ENCODE measurements around the gene MYH14.

Gene MYH14

GRCh38 chr19:50300051-50300450 is 96.6 kb downstream of the MYH14 start:
- no peak for DNase-seq

DNA sequence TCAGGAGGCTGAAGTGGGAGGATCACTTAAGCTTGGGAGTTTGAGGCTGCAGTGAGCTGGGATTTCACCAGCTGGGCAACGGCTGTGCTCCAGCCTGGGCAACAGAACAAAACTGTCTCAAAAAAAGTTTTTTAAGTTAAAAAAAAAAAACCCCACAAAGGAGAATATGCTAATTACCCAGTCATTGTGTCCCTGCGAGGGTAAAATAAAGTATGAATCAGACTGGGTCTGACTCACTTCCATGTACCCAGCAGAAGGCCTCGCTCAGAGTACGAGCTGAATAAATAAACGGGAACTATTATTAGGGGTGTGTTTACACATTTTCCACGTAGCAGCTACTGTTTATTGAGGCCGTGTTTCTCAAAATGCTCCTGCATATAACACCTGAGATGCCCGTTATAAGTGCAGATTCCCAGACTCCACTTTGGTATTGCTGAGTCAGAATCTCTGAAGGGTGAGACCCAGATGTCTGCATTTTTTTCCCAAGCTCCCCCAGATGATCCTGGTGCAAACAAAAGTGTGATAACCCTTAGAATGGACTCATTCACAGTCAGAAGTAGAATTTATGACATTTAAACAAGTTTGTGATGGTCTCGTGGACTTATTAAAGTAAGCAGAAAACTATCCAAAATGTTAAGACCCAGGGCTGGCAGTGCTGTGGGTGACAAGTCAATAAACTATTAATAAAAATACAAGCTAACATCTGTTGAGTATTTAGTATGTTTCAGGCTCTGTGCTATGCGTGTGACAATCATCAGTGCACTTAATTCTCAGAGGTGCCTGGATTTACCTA is 97.6 kb downstream of the MYH14 start:
- DNase-seq = no peak

DNA sequence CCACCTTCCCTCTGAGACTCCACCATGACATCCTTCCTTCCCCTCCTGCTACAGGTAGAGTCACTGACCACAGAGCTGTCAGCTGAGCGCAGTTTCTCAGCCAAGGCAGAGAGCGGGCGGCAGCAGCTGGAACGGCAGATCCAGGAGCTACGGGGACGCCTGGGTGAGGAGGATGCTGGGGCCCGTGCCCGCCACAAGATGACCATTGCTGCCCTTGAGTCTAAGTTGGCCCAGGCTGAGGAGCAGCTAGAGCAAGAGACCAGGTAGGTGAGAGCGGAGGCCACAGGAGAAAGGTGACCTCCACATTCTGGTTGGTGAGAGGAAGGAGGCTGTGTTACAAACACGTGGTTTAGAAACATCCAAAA is 98.2 kb downstream of the MYH14 start:
- no peak for DNase-seq

DNA sequence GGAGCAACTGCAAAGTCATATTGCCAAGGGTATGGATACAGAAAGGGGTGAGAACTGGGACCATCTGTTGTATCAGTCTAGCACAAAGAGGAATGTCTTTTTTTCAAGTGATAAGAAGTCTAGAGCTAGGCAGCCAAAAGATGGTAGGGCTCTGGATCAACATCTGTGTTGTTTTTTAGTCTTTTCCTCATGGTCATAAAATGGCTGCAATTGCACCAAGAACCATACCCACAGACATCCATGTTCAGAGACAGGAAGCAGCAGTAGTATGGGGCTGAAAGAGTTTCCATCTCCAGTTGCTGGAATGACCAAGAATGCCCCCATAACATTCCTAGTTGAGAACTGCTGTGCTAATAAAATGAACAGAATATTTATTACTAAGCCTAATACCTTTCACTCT is 100.1 kb downstream of the MYH14 start:
- DNase-seq = no peak

DNA sequence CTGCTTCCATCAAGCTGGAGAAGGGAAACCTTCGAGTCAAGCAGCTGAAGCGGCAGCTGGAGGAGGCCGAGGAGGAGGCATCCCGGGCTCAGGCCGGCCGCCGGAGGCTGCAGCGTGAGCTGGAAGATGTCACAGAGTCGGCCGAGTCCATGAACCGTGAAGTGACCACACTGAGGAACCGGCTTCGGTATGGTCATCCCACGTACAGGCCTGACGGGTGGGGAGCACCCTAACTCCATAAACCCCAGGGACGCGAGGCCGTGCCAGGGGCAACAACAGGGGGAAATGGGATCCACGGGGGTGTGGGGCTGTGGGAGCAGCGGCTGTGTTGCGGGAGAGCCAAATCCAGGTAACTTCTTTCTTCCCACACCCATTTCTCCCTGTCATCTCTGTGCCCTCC is 105.6 kb downstream of the MYH14 start:
- DNase-seq = no peak

DNA sequence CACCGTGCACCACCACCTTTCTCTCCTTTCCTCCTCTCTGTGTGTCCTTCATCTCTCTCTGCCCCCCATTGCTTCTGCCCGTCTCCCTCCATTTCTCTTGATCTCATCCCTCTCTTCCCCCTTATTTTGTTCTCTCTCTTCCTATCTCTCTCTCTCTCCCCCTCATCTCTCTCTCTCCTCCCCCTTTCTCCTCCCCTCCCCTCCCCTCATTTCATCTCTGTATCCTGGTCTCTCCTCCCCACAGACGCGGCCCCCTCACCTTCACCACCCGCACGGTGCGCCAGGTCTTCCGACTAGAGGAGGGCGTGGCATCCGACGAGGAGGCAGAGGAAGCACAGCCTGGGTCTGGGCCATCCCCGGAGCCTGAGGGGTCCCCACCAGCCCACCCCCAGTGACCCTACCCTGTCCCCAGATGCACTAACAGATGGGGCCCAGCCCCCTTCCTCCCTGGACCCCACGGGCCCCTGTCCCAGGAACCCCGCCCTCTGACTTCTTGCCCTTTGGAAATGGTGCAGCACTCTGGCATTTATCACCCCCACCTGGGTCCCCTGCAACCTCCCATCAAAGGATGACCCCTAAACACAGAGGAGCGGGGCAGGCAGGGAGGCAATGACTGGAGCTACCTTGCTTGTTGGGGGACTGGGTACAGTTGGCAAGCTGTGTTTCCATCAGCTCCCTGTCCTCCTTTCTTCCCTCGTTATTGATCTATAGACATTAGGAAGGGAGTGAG is 106.1 kb downstream of the MYH14 start:
- DNase-seq = no peak

DNA sequence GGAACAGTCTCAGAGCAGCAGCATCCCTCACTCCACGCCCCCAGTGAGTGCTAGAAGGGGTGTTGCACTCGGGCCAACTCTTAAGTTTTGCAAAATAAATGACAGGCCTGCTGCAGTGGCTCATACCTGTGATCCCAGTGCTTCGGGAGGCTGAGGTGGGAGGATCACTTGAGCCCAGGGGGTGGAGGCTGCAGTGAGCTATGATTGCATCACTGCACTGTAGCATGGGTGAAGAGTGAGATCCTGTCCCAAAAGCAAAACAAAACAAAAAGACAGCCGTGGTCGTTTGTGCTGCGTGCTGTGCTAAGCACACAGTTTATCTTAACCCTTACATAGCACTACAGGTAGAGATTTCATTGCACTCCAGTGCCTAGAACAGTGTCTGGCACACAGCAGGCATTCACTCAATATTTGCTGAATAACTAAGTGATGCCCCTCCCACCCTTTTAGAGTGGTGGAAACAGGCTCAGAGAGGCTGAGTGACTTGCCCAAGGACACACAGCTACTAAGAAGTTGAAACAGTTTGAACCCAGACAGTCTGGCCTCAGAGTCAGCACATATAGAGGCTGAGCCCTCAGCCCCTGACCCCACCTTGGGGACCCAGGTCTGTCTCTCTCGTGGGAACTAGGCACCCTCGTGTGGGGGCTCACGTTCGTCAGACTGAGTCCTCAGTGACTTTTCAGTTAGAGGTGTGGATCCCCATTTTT is 107.5 kb downstream of the MYH14 start:
- no peak for DNase-seq

DNA sequence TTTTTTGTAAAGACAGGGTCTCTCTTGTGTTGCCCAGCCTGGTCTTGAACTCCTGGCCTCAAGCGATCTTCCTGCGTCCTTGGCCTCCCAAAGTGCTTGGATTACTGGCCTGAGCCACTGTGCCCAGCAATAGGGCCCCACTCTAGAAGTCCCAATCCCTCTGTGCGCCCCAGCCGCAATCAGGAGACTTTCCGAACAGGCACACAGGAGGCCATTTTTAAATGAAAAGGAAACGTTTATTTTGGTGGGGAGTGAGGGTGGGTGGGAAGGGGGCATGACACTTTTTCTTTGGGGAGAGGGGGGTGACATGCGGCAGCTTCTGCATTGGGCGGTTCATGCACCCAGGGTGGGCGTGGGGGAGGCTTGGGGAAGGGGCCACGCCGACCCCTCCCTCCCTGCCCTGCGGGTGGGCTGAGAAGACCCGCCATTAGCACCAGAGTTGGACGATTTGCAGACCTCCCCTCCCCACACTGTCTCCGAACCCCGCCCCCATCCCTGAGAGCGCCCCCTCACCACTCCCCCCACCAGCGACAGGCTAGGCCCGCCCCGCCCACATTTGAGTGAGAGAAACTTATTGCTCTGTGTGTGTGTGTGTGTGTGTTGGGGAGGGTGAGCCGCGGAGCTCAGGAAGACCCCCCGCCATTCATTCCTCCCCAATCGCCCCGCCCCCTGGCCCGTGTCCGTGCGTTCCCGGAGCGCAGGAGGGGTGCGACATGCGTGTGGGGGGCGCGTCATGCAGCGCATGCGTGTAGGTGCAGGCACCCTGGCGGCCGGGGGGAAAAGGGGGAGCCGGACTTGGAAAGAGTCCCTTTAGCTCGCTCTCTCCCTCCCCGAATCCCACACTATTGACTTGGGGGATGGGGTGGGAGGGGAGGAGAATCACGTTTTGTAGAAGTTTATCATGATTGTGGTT is 108.6 kb downstream of the MYH14 start:
- DNase-seq = no peak

DNA sequence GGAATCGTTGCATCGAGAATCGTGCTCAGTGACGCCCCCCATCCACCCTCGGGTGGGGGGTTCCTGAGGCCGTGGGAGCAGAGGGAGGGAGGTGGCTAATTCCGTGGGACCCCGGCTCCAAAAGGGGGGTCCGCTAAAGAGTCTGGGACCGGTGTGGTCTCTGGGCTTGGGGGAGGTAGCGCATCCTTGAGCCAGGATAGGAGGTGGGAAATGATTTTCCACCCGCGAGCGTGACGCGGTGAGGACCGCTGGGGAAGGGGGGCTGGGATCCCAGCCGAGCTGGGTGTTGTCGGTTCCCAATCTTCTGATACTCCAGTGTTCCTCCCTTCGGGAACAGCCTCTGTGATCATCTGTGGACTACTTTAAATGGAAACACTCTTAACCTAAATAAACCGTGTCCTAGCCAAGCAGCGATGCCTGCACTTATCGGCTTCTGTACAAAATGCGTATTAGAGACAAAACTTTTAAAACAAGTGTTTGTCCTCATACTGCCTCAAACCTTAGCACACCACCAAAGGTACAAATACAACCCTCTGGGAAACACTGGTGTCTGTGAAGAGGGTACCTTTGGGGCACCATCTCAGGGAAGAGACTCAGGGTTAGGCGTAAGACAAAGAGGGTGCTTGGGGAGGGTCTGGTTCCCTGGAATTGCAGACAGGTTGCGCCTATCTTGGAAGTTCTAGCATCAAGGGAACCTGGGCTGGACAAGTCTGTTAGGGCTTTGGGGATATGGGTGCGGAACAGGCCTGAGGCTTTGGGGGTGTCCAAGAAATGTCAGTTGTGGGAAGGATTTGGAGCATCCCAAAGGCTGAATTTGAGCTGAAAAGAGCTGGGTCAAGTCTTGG is 109.8 kb downstream of the MYH14 start:
- DNase-seq = no peak

GRCh38 chr19:50313812-50314536 is 110.6 kb downstream of the MYH14 start:
- no peak for DNase-seq

- DNase-seq = no peak
Observed at GRCh38 chr19:50314724-50315708, 111.6 kb downstream of the MYH14 start.

- no peak for DNase-seq
Observed at GRCh38 chr19:50315773-50316448, 112.5 kb downstream of the MYH14 start.

DNA sequence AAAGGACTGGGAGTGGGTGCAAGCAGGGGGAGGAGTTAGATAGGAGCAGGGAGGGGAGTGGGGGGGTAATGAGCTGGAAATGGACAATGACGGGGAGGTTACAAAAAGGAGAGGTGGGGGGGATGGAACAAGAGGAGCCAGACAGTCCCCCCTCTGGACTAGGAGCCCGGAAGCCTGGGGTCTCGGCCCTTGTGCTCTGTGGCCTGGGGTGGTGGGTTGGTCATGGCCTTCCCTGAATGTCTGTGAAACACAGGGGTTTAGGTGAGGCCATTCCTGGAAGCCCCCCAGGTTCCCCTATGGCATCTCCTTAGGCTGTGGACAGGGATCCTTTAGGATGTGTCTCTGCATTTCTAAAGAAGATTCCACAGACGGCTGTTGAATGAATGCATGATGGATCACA is 113.7 kb downstream of the MYH14 start:
- DNase-seq = no peak

- no peak for DNase-seq
Observed at GRCh38 chr19:50318438-50318837, 115.0 kb downstream of the MYH14 start.

DNA sequence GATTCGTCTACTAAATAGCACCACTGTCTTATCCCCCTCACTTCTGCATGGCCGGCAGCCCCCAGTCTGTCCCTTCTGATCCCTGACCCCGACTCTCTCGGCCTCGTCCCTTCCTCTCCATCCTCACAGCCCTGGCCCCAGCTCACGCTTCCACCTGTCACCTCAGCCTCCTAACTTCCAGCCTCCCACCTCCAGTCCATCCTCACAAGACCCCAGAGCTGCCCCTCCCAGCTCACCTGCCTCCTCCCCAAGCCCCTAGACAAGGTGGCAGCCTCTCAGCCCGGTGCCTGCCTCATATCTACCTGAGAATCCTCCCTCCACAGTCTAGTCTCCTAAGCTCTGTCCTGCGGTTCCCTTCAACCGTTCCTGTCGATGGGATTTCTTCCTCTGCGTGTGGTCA is 115.7 kb downstream of the MYH14 start:
- no peak for DNase-seq

GRCh38 chr19:50320051-50320450 is 116.6 kb downstream of the MYH14 start:
- DNase-seq = no peak

GRCh38 chr19:50320596-50320995 is 117.2 kb downstream of the MYH14 start:
- no peak for DNase-seq

- no peak for DNase-seq
Observed at GRCh38 chr19:50321831-50322230, 118.4 kb downstream of the MYH14 start.

DNA sequence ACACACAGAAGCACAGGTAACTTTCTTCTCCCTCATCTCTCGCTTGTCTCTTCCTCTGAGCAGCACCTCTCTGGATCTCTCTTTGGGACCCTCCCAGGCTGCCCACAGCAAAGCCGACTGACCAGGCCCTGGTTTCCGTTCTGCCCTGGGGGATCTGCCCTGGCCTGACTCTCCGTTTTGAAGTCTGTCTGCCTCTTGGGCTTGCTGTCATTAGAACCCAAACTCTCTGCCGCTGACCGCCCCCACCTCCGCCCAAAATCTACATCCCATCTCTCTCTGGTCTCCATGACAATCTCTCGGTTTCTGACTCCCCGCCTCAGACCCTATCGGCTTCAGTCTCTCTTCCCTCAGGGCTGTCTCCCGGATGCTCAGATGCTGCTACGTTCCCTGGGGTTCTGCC is 118.8 kb downstream of the MYH14 start:
- no peak for DNase-seq
